ENCODE data around the gene SLC22A1. TPM values are rescaled to one million over a fixed set of nuclear protein-coding genes. Genes with fewer than 3 reads are reported as not detected.

SLC22A1 gene
- total RNA-seq, 1 experiment from 2014 or later: 0.39 TPM

GRCh38 chr6:160093946-160094345 lies 27.7 kb upstream of the SLC22A1 start:
- no peak overlapping the region for H4K5ac ChIP-seq (ENCODE audit: insufficient read length, low read depth, low read length)
- no peaks in the 10 kb centered on the region for H3K27me3 Mint-ChIP-seq (ENCODE audit: low read depth)
- H3K18ac ChIP-seq (ENCODE audit: insufficient read length, low read depth, low read length): no peak overlapping the region
- no peak overlapping the region for H4K8ac ChIP-seq (replicated peaks; ENCODE audit: insufficient read length, low read depth, low read length)
- no CpG with 5 or more reads among the region's 4 CpGs for WGBS (ENCODE audit: extremely low coverage, insufficient read length, low lambda C conversion rate)
- no peaks in the 10 kb centered on the region for H3K9me3 Mint-ChIP-seq
- H3K27ac Mint-ChIP-seq: no peak overlapping the region
- TF ChIP-seq, protein P1, sequence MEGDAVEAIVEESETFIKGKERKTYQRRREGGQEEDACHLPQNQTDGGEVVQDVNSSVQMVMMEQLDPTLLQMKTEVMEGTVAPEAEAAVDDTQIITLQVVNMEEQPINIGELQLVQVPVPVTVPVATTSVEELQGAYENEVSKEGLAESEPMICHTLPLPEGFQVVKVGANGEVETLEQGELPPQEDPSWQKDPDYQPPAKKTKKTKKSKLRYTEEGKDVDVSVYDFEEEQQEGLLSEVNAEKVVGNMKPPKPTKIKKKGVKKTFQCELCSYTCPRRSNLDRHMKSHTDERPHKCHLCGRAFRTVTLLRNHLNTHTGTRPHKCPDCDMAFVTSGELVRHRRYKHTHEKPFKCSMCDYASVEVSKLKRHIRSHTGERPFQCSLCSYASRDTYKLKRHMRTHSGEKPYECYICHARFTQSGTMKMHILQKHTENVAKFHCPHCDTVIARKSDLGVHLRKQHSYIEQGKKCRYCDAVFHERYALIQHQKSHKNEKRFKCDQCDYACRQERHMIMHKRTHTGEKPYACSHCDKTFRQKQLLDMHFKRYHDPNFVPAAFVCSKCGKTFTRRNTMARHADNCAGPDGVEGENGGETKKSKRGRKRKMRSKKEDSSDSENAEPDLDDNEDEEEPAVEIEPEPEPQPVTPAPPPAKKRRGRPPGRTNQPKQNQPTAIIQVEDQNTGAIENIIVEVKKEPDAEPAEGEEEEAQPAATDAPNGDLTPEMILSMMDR (conservative IDR thresholded peaks at IDR 0.05): no peak
- no peaks in the 10 kb centered on the region for H4K20me1 ChIP-seq (ENCODE audit: control insufficient read depth, insufficient read depth, insufficient read length)
- H3K79me2 ChIP-seq (ENCODE audit: insufficient read depth, low read length): no peaks in the 10 kb centered on the region
- H3K4me3 Mint-ChIP-seq: no peak overlapping the region
- H3K4ac ChIP-seq (ENCODE audit: low read depth, low read length): no peak overlapping the region
- H3K56ac ChIP-seq (ENCODE audit: insufficient read length, low read depth, low read length): no peak overlapping the region
- H3K4me2 ChIP-seq (ENCODE audit: insufficient read depth, insufficient read length, low read length): no peak overlapping the region
- no peaks in the 10 kb centered on the region for H3K9me3 ChIP-seq (ENCODE audit: control insufficient read depth, low read depth, low read length)
- no peak overlapping the region for H2BK5ac ChIP-seq (ENCODE audit: insufficient read length, low read length)
- no peak overlapping the region for H4K91ac ChIP-seq (ENCODE audit: insufficient read length, low read depth, low read length)
- no peaks in the 10 kb centered on the region for H3K4me1 Mint-ChIP-seq
- no peak overlapping the region for H2AK5ac ChIP-seq (ENCODE audit: insufficient read length, low read length)
- H3K27me3 ChIP-seq (ENCODE audit: insufficient read depth, low read length): no peaks in the 10 kb centered on the region
- no peak overlapping the region for H3K23ac ChIP-seq (ENCODE audit: insufficient read length, low read depth, low read length)
- H2AFZ ChIP-seq (ENCODE audit: low read length): no peak overlapping the region
- H2BK120ac ChIP-seq (ENCODE audit: low read depth, low read length, poor library complexity, severe bottlenecking): no peak overlapping the region
- no peaks in the 10 kb centered on the region for H3K79me1 ChIP-seq (ENCODE audit: insufficient read depth, low read depth, low read length, poor library complexity, severe bottlenecking)
- no peaks in the 10 kb centered on the region for H3K4me1 ChIP-seq (ENCODE audit: insufficient read depth, low read length)
- H2BK15ac ChIP-seq (ENCODE audit: low read depth, low read length): no peak overlapping the region
- H3K14ac ChIP-seq (ENCODE audit: insufficient read depth, low read length): no peak overlapping the region
- no peak overlapping the region for H3K27ac ChIP-seq (ENCODE audit: insufficient read length, low read depth, low read length)
- no peaks in the 10 kb centered on the region for H3K23me2 ChIP-seq (ENCODE audit: insufficient read length, low read depth, low read length, poor library complexity, severe bottlenecking)
- no peak overlapping the region for H2BK12ac ChIP-seq (ENCODE audit: insufficient read length, low read depth, low read length)
- no peak overlapping the region for H3K9ac ChIP-seq (ENCODE audit: extremely low read depth, insufficient read length, low read length)
- H3K36me3 Mint-ChIP-seq (ENCODE audit: insufficient read depth in 1 of 3, low read depth in 3 of 3): peaks cover 60 to 85% (median 77%) of the 10 kb centered on the region in 3 experiments; a peak in 6 of 7 replicates
- no peak for DNase-seq
- H3T11ph ChIP-seq (ENCODE audit: low read length): no peak overlapping the region
- H2BK20ac ChIP-seq (ENCODE audit: low read depth, low read length, poor library complexity, severe bottlenecking): no peak overlapping the region

Measured in H9 (cell line).